ENCODE results near the gene PTPRN2. TPM values are rescaled to one million over a fixed set of nuclear protein-coding genes. Genes with fewer than 3 reads are reported as not detected.
"Not testable (repeated sequence)": the region's sequence is repeated elsewhere in the genome, so short reads cannot be mapped to it uniquely, and the experiment has no call there.

The PTPRN2 gene
- polyA plus RNA-seq, 1 experiment: 0.31 TPM

DNA sequence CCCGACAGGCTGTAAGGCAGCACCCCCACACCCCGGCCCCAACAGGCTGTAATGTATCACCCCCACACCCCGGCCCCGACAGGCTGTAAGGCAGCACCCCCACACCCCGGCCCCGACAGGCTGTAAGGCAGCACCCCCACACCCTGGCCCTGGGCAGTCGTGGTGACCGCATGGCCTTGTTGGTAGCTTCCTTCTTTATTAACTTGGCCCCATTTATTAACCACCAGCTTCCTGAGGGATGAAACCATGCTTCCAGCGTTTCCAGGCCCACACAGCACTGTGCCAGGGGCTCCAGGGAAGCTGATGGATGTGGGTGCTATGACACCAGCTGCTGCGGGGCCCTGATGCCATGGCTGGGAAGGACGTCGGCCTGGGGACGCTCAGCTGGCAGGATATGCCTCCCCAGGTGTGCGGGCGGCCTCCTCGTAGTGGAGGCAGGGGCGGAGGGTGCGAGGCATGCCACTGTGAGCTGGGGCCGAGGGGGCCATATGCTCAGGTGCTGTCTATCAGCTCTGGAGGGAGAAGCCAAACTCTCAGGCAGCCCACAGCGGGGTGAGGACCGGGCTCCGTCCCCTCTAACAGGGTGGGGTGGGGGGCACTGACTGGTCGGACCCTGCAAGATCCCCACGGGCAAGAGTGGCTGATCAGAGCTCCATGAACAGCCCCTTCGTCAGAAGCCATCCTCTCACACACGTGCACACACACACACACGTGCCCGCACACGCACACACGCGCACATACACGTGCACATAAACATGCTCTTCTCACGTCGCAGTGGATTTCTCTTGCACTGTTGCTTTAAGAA lies 311.0 kb downstream of the PTPRN2 start:
- Histone ChIP-seq H3K4me3 (ENCODE audit: low read depth, low read length) (no peak overlapping the region), H3K36me3 (ENCODE audit: control insufficient read depth, insufficient read depth, low read length) (no peaks in the 10 kb centered on the region), H3K27me3 (ENCODE audit: control insufficient read depth, insufficient read depth, low read length) (no peaks in the 10 kb centered on the region)
- no peak for DNase-seq (ENCODE audit: low read depth)
- ChIA-PET CTCF (no interaction called here), POLR2A (no interaction called here)
- TF ChIP-seq, protein P1, sequence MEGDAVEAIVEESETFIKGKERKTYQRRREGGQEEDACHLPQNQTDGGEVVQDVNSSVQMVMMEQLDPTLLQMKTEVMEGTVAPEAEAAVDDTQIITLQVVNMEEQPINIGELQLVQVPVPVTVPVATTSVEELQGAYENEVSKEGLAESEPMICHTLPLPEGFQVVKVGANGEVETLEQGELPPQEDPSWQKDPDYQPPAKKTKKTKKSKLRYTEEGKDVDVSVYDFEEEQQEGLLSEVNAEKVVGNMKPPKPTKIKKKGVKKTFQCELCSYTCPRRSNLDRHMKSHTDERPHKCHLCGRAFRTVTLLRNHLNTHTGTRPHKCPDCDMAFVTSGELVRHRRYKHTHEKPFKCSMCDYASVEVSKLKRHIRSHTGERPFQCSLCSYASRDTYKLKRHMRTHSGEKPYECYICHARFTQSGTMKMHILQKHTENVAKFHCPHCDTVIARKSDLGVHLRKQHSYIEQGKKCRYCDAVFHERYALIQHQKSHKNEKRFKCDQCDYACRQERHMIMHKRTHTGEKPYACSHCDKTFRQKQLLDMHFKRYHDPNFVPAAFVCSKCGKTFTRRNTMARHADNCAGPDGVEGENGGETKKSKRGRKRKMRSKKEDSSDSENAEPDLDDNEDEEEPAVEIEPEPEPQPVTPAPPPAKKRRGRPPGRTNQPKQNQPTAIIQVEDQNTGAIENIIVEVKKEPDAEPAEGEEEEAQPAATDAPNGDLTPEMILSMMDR (IDR thresholded peaks at IDR 0.05; ENCODE audit: insufficient read depth, low read depth, low read length): no peak

GRCh38 chr7:158275711-158276413 lies 311.8 kb downstream of the PTPRN2 start:
- ChIA-PET POLR2A (no interaction called here), CTCF (no interaction called here)
- H3K27me3 ChIP-seq (ENCODE audit: control insufficient read depth, insufficient read depth, low read length): no peaks in the 10 kb centered on the region
- H3K4me3 ChIP-seq (ENCODE audit: low read depth, low read length): no peak overlapping the region
- TF ChIP-seq, protein P1 (IDR thresholded peaks at IDR 0.05; ENCODE audit: insufficient read depth, low read depth, low read length): no peak
- H3K36me3 ChIP-seq (ENCODE audit: control insufficient read depth, insufficient read depth, low read length): no peaks in the 10 kb centered on the region
- no peak for DNase-seq (ENCODE audit: low read depth)

- TF ChIP-seq, protein P1 (IDR thresholded peaks at IDR 0.05; ENCODE audit: insufficient read depth, low read depth, low read length): no peak
- ChIA-PET POLR2A (no interaction called here), CTCF (no interaction called here)
- no peaks in the 10 kb centered on the region for H3K27me3 ChIP-seq (ENCODE audit: control insufficient read depth, insufficient read depth, low read length)
- H3K36me3 ChIP-seq (ENCODE audit: control insufficient read depth, insufficient read depth, low read length): no peaks in the 10 kb centered on the region
- H3K4me3 ChIP-seq (ENCODE audit: low read depth, low read length): no peak overlapping the region
- no peak for DNase-seq (ENCODE audit: low read depth)
Observed at GRCh38 chr7:158274996-158275395, 312.6 kb downstream of the PTPRN2 start.

- no peaks in the 10 kb centered on the region for H3K27me3 ChIP-seq (ENCODE audit: control insufficient read depth, insufficient read depth, low read length)
- ChIA-PET POLR2A (no interaction called here), CTCF (no interaction called here)
- TF ChIP-seq, protein P1 (IDR thresholded peaks at IDR 0.05; ENCODE audit: insufficient read depth, low read depth, low read length): no peak
- no peaks in the 10 kb centered on the region for H3K36me3 ChIP-seq (ENCODE audit: control insufficient read depth, insufficient read depth, low read length)
- no peak overlapping the region for H3K4me3 ChIP-seq (ENCODE audit: low read depth, low read length)
- no peak for DNase-seq (ENCODE audit: low read depth)
Observed at GRCh38 chr7:158274404-158274811, 313.2 kb downstream of the PTPRN2 start.

DNA sequence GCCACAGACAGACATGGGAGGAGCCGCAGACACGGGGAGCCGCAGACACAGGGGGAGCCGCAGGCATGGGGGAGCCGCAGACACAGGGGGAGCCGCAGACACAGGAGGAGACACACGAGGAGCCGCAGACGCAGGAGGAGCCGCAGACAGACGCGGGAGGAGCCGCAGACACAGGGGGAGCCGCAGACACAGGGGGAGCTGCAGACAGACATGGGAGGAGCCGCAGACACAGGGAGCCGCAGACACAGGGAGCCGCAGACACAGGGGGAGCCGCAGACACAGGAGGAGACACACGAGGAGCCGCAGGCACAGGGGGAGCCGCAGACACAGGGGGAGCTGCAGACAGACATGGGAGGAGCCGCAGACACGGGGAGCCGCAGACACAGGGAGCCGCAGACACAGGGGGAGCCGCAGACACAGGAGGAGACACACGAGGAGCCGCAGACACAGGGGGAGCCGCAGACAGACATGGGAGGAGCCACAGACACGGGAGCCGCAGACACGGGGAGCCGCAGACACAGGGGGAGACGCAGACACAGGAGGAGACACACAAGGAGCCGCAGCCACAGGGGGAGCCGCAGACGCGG lies 313.8 kb downstream of the PTPRN2 start:
- H3K27me3 ChIP-seq (ENCODE audit: control insufficient read depth, insufficient read depth, low read length); DNase-seq (ENCODE audit: low read depth); H3K4me3 ChIP-seq (ENCODE audit: low read depth, low read length); H3K36me3 ChIP-seq (ENCODE audit: control insufficient read depth, insufficient read depth, low read length); POLR2A ChIA-PET: not testable (repeated sequence)
- CTCF ChIA-PET: interaction anchor here (1.0 kb wide), 1 partner anchor 9 kb away, joined by 4 read pairs; no protein-coding TSS in a partner anchor

Data from BJ (cell line).